Middle frontal gyrus (tissue), 1 donor: ENCODE measurements around the gene MAP4K4.
"Not testable (repeated sequence)": the region's sequence is repeated elsewhere in the genome, so short reads cannot be mapped to it uniquely, and the experiment has no call there.

ENCODE experiments used
- DNase-seq: peaks from one replicate; pipeline ENCODE4 v3.0.0-alpha.2; 2015; ENCODE audit warnings: low spot score; ENCODE audit errors: extremely low spot score

Gene MAP4K4

DNA sequence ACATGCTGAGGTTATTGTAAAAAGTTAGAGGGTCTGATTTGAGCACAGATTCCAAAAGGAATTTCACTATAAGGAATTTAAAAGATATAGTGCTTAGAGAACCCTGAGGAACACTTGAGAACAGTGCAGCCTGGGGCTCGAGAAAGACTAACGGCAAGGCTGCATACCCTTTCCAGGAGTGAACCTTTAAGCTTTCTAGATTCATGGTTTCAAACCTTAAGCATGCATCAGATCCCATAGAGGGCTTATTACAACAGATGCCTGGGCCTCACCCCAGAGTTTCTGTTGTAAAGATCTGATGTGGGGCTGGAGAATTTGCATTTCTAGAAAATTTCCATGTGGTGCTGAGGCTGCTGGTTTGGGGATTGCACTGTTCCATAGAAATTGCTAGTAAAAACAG is 203.7 kb downstream of the MAP4K4 start:
- DNase-seq = no peak

- no peak for DNase-seq
Measured at GRCh38 chr2:101902169-101902568, 204.7 kb downstream of the MAP4K4 start.

DNA sequence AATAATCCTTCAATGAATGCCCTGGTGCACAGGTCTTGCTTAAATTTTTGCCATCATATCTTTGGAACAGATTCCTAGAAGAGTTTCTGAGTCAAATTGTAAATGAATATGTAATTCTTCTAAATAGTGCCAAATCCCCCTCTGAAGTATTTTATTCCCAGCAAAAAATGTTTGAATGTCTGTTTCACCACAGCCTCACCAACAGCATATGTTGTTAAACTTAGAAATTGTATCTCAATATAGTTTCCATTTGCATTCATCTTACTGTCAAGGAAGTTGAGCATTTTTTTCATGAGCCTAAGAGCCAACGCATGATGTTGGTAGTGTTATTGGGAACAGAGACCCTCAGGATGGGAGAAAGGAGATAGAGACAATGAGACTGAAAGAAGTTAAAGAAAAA is 207.4 kb downstream of the MAP4K4 start:
- DNase-seq = no peak

- DNase-seq = no peak
Measured at GRCh38 chr2:101905746-101906336, 208.3 kb downstream of the MAP4K4 start.

- DNase-seq = no peak
Measured at GRCh38 chr2:101909760-101910159, 212.3 kb downstream of the MAP4K4 start.

DNA sequence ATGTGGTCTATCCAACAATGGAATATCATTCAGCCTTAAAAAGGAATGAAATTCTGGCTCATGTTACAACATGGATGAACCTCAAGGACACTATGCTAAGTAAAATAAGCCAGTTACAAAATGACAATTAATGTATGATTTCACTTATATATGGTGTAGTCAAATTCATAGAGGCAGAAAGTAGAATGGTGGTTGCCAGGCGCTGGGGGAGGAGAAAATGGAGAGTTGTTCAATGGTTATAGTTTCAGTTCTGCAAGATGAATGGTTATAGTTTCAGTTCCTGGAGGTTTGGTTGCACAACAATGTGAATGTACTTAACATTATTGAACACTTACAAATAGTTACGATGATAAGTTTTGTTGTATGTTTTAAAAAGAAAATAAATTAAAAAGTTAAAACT is 215.0 kb downstream of the MAP4K4 start:
- DNase-seq = no peak

DNA sequence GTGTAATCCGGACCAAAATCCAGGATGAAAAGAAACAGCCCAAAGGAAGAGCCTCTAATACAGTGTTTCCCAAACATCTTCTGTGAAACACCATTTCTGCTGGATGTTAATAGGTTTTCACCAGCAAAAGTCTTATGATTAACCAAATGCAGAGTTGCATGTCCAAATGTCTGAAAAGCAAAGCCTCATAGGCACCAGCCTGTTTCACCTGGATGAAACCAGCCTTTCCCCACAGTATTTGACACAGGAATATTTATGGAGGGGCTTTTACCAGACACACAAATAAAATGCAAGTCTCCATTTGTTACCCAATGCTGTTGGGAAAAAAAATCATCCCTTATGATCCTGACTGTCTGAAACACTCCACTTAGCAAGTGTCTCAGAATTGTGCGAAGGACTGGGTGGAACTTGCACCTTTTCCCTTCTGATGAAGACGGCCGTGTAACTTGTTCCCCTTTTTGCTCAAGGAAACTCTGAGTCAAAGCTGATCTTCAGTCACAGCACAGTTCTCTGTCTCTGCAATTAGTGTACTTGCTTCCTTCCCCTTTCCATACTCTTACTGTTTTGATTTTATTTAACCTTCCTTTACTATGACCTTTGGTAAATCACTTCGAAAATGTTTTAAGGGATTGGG is 223.9 kb downstream of the MAP4K4 start:
- DNase-seq = no peak

DNA sequence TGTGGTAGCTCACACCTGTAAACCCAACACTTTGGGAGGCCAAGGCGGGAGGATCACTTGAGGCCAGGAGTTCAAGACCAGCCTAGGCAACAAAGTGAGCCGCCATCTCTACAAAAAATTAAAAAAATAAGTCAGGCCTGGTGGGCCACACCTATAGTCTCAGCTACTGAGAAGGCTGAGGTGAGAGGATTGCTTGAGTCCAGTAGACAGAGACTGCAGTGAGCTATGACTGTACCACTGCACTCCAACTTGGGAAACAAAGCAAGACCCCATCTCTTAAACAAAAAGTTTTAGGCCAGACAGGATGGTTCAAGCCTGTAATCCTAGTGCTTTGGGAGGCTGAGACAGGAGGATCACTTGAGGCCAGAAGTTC is 224.4 kb downstream of the MAP4K4 start:
- DNase-seq = no peak

- DNase-seq = not testable (repeated sequence)
Measured at GRCh38 chr2:101924311-101924710, 226.8 kb downstream of the MAP4K4 start.

DNA sequence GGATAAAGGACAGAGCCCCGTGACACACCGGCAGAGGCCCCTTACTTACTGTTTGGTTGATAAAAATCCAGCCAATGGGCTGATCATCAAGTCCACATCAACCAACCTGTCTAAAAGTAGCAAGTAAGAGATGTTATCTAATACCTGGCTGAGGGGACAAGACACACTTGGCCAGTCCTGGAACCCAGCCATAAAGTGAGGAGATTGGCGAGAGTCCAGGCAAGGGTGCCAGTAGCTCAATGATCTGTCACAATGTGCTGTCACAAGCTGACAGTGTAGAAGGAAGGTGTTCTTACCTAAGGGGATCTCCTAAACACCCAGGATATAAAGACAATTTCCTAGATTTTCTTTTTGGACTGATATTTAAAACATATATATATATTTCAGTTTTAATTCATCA is 232.5 kb downstream of the MAP4K4 start:
- no peak for DNase-seq

- DNase-seq = no peak
Measured at GRCh38 chr2:101930847-101931246, 233.3 kb downstream of the MAP4K4 start.

GRCh38 chr2:101931402-101931801 is 233.9 kb downstream of the MAP4K4 start:
- no peak for DNase-seq

DNA sequence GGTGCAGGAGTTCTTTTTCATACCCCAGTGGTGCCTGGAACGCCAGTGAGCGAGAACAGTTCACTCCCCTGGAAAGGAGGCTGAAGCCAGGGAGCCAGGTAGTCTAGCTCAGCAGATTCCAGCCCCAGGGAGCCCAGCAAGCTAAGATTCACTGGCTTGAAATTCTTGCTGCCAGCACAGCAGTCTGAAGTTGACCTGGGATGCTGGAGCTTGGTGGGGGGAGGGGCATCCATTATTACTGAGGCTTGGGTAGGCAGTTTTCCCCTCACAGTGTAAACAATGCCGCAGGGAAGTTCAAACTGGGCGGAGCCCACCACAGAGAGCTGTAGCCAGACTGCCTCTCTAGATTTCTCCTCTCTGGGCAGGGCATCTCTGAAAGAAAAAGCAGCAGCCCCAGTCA is 238.3 kb downstream of the MAP4K4 start:
- DNase-seq = not testable (repeated sequence)

- DNase-seq = no peak
Measured at GRCh38 chr2:101942851-101943250, 245.3 kb downstream of the MAP4K4 start.
